ENCODE results near the gene LAMB2.

DNA sequence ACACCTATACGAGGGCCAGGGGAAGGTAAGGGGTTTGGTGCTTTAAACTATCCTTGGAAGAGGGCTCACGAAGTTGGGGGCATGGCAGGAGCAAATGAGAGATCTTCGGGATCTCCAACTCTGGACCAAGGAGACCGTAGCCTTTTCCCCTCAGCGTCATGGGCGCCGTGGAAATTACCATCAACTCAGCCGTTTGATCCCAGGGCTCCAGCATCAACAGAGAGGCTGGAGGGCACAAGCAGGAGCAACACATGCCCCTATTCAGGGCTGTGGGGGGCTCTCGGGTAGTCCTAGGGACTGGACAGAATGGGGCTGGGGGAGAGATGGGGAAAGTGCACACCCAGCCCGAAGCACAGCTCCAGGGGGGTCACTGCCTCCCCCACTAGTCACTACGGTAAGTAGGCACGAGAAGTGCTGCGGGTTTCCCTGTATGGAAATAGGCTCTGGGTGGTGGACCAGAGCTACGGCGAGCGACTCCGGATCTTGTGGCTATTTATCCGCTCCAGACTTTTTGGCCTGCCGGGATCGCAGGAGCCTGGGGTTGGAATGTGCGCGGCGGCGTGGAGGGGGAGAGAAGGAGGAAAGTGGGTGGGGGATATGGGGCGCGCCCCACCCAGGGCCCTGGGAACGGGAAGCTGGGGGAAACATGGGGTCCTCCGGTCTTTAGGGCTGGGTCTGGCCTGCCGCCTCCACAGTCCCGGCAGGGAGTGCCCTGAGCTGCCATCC, 539 bp upstream of the LAMB2 start:
- TF ChIP-seq, protein P1, sequence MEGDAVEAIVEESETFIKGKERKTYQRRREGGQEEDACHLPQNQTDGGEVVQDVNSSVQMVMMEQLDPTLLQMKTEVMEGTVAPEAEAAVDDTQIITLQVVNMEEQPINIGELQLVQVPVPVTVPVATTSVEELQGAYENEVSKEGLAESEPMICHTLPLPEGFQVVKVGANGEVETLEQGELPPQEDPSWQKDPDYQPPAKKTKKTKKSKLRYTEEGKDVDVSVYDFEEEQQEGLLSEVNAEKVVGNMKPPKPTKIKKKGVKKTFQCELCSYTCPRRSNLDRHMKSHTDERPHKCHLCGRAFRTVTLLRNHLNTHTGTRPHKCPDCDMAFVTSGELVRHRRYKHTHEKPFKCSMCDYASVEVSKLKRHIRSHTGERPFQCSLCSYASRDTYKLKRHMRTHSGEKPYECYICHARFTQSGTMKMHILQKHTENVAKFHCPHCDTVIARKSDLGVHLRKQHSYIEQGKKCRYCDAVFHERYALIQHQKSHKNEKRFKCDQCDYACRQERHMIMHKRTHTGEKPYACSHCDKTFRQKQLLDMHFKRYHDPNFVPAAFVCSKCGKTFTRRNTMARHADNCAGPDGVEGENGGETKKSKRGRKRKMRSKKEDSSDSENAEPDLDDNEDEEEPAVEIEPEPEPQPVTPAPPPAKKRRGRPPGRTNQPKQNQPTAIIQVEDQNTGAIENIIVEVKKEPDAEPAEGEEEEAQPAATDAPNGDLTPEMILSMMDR (IDR thresholded peaks at IDR 0.05) = no peak
- TF ChIP-seq CBFB (CRISPR knock-in tag; IDR thresholded peaks at IDR 0.05; ENCODE audit: low read depth) (no peak), ZNF121 (CRISPR knock-in tag; IDR thresholded peaks at IDR 0.05) (no peak)
- TF ChIP-seq, protein P2, sequence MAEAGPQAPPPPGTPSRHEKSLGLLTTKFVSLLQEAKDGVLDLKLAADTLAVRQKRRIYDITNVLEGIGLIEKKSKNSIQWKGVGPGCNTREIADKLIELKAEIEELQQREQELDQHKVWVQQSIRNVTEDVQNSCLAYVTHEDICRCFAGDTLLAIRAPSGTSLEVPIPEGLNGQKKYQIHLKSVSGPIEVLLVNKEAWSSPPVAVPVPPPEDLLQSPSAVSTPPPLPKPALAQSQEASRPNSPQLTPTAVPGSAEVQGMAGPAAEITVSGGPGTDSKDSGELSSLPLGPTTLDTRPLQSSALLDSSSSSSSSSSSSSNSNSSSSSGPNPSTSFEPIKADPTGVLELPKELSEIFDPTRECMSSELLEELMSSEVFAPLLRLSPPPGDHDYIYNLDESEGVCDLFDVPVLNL (CRISPR knock-in tag; IDR thresholded peaks at IDR 0.05; ENCODE audit: borderline replicate concordance, low read depth) = no peak
- TF ChIP-seq, protein P3, sequence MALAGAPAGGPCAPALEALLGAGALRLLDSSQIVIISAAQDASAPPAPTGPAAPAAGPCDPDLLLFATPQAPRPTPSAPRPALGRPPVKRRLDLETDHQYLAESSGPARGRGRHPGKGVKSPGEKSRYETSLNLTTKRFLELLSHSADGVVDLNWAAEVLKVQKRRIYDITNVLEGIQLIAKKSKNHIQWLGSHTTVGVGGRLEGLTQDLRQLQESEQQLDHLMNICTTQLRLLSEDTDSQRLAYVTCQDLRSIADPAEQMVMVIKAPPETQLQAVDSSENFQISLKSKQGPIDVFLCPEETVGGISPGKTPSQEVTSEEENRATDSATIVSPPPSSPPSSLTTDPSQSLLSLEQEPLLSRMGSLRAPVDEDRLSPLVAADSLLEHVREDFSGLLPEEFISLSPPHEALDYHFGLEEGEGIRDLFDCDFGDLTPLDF (CRISPR knock-in tag; IDR thresholded peaks at IDR 0.05) = no peak
- TF ChIP-seq, protein P4, sequence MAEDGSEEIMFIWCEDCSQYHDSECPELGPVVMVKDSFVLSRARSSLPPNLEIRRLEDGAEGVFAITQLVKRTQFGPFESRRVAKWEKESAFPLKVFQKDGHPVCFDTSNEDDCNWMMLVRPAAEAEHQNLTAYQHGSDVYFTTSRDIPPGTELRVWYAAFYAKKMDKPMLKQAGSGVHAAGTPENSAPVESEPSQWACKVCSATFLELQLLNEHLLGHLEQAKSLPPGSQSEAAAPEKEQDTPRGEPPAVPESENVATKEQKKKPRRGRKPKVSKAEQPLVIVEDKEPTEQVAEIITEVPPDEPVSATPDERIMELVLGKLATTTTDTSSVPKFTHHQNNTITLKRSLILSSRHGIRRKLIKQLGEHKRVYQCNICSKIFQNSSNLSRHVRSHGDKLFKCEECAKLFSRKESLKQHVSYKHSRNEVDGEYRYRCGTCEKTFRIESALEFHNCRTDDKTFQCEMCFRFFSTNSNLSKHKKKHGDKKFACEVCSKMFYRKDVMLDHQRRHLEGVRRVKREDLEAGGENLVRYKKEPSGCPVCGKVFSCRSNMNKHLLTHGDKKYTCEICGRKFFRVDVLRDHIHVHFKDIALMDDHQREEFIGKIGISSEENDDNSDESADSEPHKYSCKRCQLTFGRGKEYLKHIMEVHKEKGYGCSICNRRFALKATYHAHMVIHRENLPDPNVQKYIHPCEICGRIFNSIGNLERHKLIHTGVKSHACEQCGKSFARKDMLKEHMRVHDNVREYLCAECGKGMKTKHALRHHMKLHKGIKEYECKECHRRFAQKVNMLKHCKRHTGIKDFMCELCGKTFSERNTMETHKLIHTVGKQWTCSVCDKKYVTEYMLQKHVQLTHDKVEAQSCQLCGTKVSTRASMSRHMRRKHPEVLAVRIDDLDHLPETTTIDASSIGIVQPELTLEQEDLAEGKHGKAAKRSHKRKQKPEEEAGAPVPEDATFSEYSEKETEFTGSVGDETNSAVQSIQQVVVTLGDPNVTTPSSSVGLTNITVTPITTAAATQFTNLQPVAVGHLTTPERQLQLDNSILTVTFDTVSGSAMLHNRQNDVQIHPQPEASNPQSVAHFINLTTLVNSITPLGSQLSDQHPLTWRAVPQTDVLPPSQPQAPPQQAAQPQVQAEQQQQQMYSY (CRISPR knock-in tag; IDR thresholded peaks at IDR 0.05) = peak; percentile 97
